Measurements from ENCODE around the gene ZNF268. TPM values are rescaled to one million over a fixed set of nuclear protein-coding genes. Genes with fewer than 3 reads are reported as not detected.

Gene ZNF268
- total and polyA plus RNA-seq, 2 experiments from 2014 or later: 12.9 to 34.6 TPM

GRCh38 chr12:133220521-133220920, 39.2 kb downstream of the ZNF268 start:
- no peaks in the 10 kb centered on the region for H3K9me3 ChIP-seq (ENCODE audit: low read depth)

GRCh38 chr12:133221241-133221640, 39.9 kb downstream of the ZNF268 start:
- no peak overlapping the region for H3K27ac ChIP-seq
- H3K4me3 ChIP-seq: no peak overlapping the region
- no peaks in the 10 kb centered on the region for H3K36me3 ChIP-seq (replicated peaks; ENCODE audit: insufficient read depth, low read depth)
- WGBS (ENCODE audit: low lambda C conversion rate, missing lambda C conversion rate): 76% methylated on average over 16 of the region's 16 CpGs
- no peak overlapping the region for H3K4me2 ChIP-seq
- no peaks in the 10 kb centered on the region for H3K9me3 ChIP-seq (ENCODE audit: low read depth)
- TF ChIP-seq EZH2phosphoT487 (IDR thresholded peaks at IDR 0.05; ENCODE audit: low read depth, severe bottlenecking, unreplicated experiment) (no peak), CTCF (IDR thresholded peaks at IDR 0.05; ENCODE audit: poor library complexity) (no peak), EZH2 (IDR thresholded peaks at IDR 0.05; ENCODE audit: borderline replicate concordance) (no peak)
- no peak for DNase-seq (ENCODE audit: low spot score)
- H2AFZ ChIP-seq: no peak overlapping the region
- H3K4me1 ChIP-seq (ENCODE audit: insufficient read depth): no peaks in the 10 kb centered on the region
- H3K79me2 ChIP-seq: no peaks in the 10 kb centered on the region
- H3K27me3 ChIP-seq: no peaks in the 10 kb centered on the region
- no peaks in the 10 kb centered on the region for H4K20me1 ChIP-seq (ENCODE audit: insufficient read depth, poor library complexity, severe bottlenecking)
- H3K9me2 ChIP-seq (replicated peaks; ENCODE audit: insufficient read depth): no peaks in the 10 kb centered on the region

More at GRCh38 chr12:133220521-133220920, 39.2 kb downstream of the ZNF268 start:
- Histone ChIP-seq H2AFZ (no peak overlapping the region), H3K79me2 (no peaks in the 10 kb centered on the region), H3K36me3 (replicated peaks; ENCODE audit: insufficient read depth, low read depth) (no peaks in the 10 kb centered on the region), H3K9me2 (replicated peaks; ENCODE audit: insufficient read depth) (no peaks in the 10 kb centered on the region), H3K4me1 (ENCODE audit: insufficient read depth) (no peaks in the 10 kb centered on the region), H3K27ac (no peak overlapping the region), H3K27me3 (no peaks in the 10 kb centered on the region), H3K4me3 (no peak overlapping the region), H4K20me1 (ENCODE audit: insufficient read depth, poor library complexity, severe bottlenecking) (no peaks in the 10 kb centered on the region), H3K4me2 (no peak overlapping the region)
- WGBS (ENCODE audit: low lambda C conversion rate, missing lambda C conversion rate): 82% methylated on average over 6 of the region's 6 CpGs
- TF ChIP-seq CTCF (IDR thresholded peaks at IDR 0.05; ENCODE audit: poor library complexity): no peak
- no peak for TF ChIP-seq EZH2phosphoT487 (IDR thresholded peaks at IDR 0.05; ENCODE audit: low read depth, severe bottlenecking, unreplicated experiment)
- TF ChIP-seq EZH2 (IDR thresholded peaks at IDR 0.05; ENCODE audit: borderline replicate concordance): no peak
- no peak for DNase-seq (ENCODE audit: low spot score)

- no peak overlapping the region for H3K4me2 ChIP-seq
- no peak overlapping the region for H2AFZ ChIP-seq
- no peak for DNase-seq (ENCODE audit: low spot score)
- H3K27me3 ChIP-seq: no peaks in the 10 kb centered on the region
- 83% methylated on average over 10 of the region's 10 CpGs for WGBS (ENCODE audit: low lambda C conversion rate, missing lambda C conversion rate)
- H3K4me3 ChIP-seq: no peak overlapping the region
- H3K36me3 ChIP-seq (replicated peaks; ENCODE audit: insufficient read depth, low read depth): no peaks in the 10 kb centered on the region
- H3K79me2 ChIP-seq: no peaks in the 10 kb centered on the region
- H3K9me2 ChIP-seq (replicated peaks; ENCODE audit: insufficient read depth): no peaks in the 10 kb centered on the region
- no peak overlapping the region for H3K27ac ChIP-seq
- H3K4me1 ChIP-seq (ENCODE audit: insufficient read depth): no peaks in the 10 kb centered on the region
- TF ChIP-seq EZH2phosphoT487 (IDR thresholded peaks at IDR 0.05; ENCODE audit: low read depth, severe bottlenecking, unreplicated experiment): no peak
- TF ChIP-seq EZH2 (IDR thresholded peaks at IDR 0.05; ENCODE audit: borderline replicate concordance): no peak
- TF ChIP-seq CTCF (IDR thresholded peaks at IDR 0.05; ENCODE audit: poor library complexity): no peak
- no peaks in the 10 kb centered on the region for H4K20me1 ChIP-seq (ENCODE audit: insufficient read depth, poor library complexity, severe bottlenecking)
- H3K9me3 ChIP-seq (ENCODE audit: low read depth): no peaks in the 10 kb centered on the region
Measured at GRCh38 chr12:133222211-133222610, 40.9 kb downstream of the ZNF268 start.

- Histone ChIP-seq H3K9me3 (ENCODE audit: low read depth) (no peaks in the 10 kb centered on the region), H3K9me2 (replicated peaks; ENCODE audit: insufficient read depth) (no peaks in the 10 kb centered on the region), H3K27ac (no peak overlapping the region), H4K20me1 (ENCODE audit: insufficient read depth, poor library complexity, severe bottlenecking) (no peaks in the 10 kb centered on the region), H3K4me1 (ENCODE audit: insufficient read depth) (no peaks in the 10 kb centered on the region), H3K27me3 (no peaks in the 10 kb centered on the region), H3K79me2 (no peaks in the 10 kb centered on the region), H2AFZ (no peak overlapping the region), H3K4me3 (no peak overlapping the region), H3K36me3 (replicated peaks; ENCODE audit: insufficient read depth, low read depth) (no peaks in the 10 kb centered on the region), H3K4me2 (no peak overlapping the region)
- TF ChIP-seq CTCF (IDR thresholded peaks at IDR 0.05; ENCODE audit: poor library complexity): no peak
- TF ChIP-seq EZH2 (IDR thresholded peaks at IDR 0.05; ENCODE audit: borderline replicate concordance): no peak
- TF ChIP-seq EZH2phosphoT487 (IDR thresholded peaks at IDR 0.05; ENCODE audit: low read depth, severe bottlenecking, unreplicated experiment): no peak
- DNase-seq (ENCODE audit: low spot score): no peak
- WGBS (ENCODE audit: low lambda C conversion rate, missing lambda C conversion rate): 84% methylated on average over 4 of the region's 4 CpGs
Measured at GRCh38 chr12:133225527-133225926, 44.2 kb downstream of the ZNF268 start.
